Common myeloid progenitor, CD34-positive (primary cell): ENCODE data around the gene B3GALT4. TPM values are rescaled to one million over a fixed set of nuclear protein-coding genes. Genes with fewer than 3 reads are reported as not detected.

Source experiments
- CTCF ChIA-PET: fragments of 350-600 bp; sonication (Branson Sonifier 250); formaldehyde crosslinking; loops from one replicate; lab custom pipeline; 2021; ENCODE audit warnings: antibody characterized with exemption; lab: Charles Lee
- POLR2A ChIA-PET: fragments of 350-600 bp; sonication (Branson Sonifier 250); formaldehyde crosslinking; loops from one replicate; lab custom pipeline; 2021; ENCODE audit warnings: antibody characterized with exemption; lab: Charles Lee
- DNase-seq, 3 donors: peaks; one replicate each; pipeline versions ENCODE4 v3.0.0 to v3.0.0-alpha.2; 2013
- H3K27ac ChIP-seq, 2 experiments: 1 replicate in 1 of 2; 2 replicates in 1 of 2; pipeline ENCODE4 v1.7.0; 2013; ENCODE audit warnings: inconsistent platforms in 2 of 2, low read length in 2 of 2, mild to moderate bottlenecking in 2 of 2, low read depth in 1 of 2, moderate library complexity in 1 of 2; ENCODE audit not compliant: severe bottlenecking in 2 of 2, insufficient read depth in 1 of 2, poor library complexity in 1 of 2
- H3K27me3 ChIP-seq, 5 experiments: replicated peaks in 2 of 5; 1 replicate in 3 of 5; 2 replicates in 2 of 5; pipeline versions ENCODE4 v1.6.1 to v1.7.0; 2013; ENCODE audit warnings: low read length in 4 of 5, mild to moderate bottlenecking in 2 of 5, moderate library complexity in 2 of 5, inconsistent platforms in 1 of 5; ENCODE audit not compliant: insufficient read depth in 5 of 5, control insufficient read depth in 4 of 5
- H3K36me3 ChIP-seq, 4 experiments: 1 replicate in 2 of 4; 2 replicates in 2 of 4; pipeline versions ENCODE4 v1.6.1 to v1.7.0; 2013; ENCODE audit warnings: low read length in 3 of 4, control low read depth in 1 of 4, mild to moderate bottlenecking in 1 of 4; ENCODE audit not compliant: control insufficient read depth in 4 of 4, insufficient read depth in 4 of 4
- H3K4me1 ChIP-seq, 4 experiments: 1 replicate in 3 of 4; 2 replicates in 1 of 4; pipeline versions ENCODE4 v1.6.1 to v1.7.1; 2013; ENCODE audit warnings: low read length in 3 of 4, mild to moderate bottlenecking in 3 of 4, control low read depth in 1 of 4, inconsistent platforms in 1 of 4, moderate library complexity in 1 of 4; ENCODE audit not compliant: control insufficient read depth in 4 of 4, insufficient read depth in 4 of 4; ENCODE audit errors: control extremely low read depth in 1 of 4
- H3K4me3 ChIP-seq, 7 experiments: 1 replicate in 4 of 7; 2 replicates in 3 of 7; pipeline versions ENCODE4 v1.5.1 to v1.7.0; 2013; ENCODE audit warnings: mild to moderate bottlenecking in 7 of 7, low read length in 6 of 7, moderate library complexity in 6 of 7, inconsistent platforms in 2 of 7, low read depth in 2 of 7, control low read depth in 1 of 7; ENCODE audit not compliant: insufficient read depth in 4 of 7, control insufficient read depth in 1 of 7; ENCODE audit errors: extremely low read depth in 1 of 7
- H3K9me3 ChIP-seq, 5 experiments: 1 replicate in 4 of 5; 2 replicates in 1 of 5; pipeline versions ENCODE4 v1.6.1 to v1.7.1; 2013; ENCODE audit warnings: low read length in 4 of 5, mild to moderate bottlenecking in 2 of 5, inconsistent platforms in 1 of 5, low read depth in 1 of 5, moderate library complexity in 1 of 5; ENCODE audit not compliant: control insufficient read depth in 4 of 5, insufficient read depth in 2 of 5; ENCODE audit errors: control extremely low read depth in 1 of 5
- WGBS: methylation state at CpG from one replicate; pipeline ENCODE4 v1.1.5; 2013; ENCODE audit not compliant: insufficient coverage; 5-methylcytosine and 5-hydroxymethylcytosine counted together
- polyA plus RNA-seq: library from polyadenylated mRNA; unstranded; fragments of 120-200 nt; gene quantifications from one replicate; pipeline ENCODE4 v1.2.1, GENCODE V29; 2013

Gene B3GALT4, protein sequence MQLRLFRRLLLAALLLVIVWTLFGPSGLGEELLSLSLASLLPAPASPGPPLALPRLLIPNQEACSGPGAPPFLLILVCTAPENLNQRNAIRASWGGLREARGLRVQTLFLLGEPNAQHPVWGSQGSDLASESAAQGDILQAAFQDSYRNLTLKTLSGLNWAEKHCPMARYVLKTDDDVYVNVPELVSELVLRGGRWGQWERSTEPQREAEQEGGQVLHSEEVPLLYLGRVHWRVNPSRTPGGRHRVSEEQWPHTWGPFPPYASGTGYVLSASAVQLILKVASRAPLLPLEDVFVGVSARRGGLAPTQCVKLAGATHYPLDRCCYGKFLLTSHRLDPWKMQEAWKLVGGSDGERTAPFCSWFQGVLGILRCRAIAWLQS
- polyA plus RNA-seq: 5.4 TPM

DNA sequence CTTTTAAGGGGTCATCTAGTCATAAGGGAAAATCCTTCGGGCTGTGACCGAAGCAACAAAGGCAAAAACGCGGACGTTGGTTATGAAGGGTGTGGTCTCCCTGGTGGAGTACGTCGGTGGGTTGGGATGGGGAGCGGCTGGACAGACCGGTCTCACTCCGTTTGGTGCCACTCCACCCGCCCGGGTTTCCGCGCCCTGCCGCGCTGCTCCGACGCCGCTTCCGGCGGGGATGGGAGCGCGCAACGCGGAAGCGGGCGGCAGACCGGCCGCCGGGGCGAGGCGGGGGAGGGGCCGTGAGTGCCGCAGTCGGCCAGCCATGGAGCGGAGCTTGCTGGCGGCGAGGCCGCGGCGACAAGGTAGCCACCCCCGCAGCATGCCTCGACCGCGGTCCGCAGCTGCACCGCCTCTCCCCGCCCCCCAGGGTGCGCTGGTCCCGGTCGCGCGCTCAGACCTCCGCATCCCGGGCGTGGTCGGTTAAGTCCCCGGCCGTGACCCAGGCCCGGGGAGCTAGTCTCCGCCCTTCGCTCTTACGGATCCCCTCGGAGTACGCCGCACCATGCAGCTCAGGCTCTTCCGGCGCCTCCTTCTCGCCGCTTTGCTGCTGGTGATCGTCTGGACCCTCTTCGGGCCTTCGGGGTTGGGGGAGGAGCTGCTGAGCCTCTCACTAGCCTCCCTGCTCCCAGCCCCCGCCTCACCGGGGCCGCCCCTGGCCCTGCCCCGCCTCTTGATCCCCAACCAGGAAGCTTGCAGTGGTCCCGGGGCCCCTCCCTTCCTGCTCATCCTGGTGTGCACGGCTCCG, at the start of gene B3GALT4:
TSS of gene B3GALT4 (plus strand) at position 260 of the 799 bp plus-strand sequence. CDS start at position 557, 297 bp downstream.
- Histone ChIP-seq H3K4me3 (peak within 1 kb of the TSS; percentile 59 to 88 (median 72)), H3K27ac (peak within 1 kb of the TSS; percentile 50 to 77), H3K36me3 (peaks cover 3 to 84% (median 48%) of the 10 kb centered on the region in 4 experiments), H3K4me1 (peaks cover 7 to 73% (median 63%) of the 10 kb centered on the region in 4 experiments), H3K9me3 (no peaks in the 10 kb centered on the region), H3K27me3 (no peaks in the 10 kb centered on the region)
- ChIA-PET POLR2A (interaction anchor here (0.9 to 2.6 kb wide), 6 partner anchors 12 to 126 kb away, joined by 3 to 14 read pairs (median 4); partner anchors contain the start of genes PFDN6, TAPBP and WDR46), CTCF (interaction anchor here (0.6 to 9.7 kb wide), 21 partner anchors 10 to 342 kb away, joined by 3 to 96 read pairs (median 3); partner anchors contain the start of genes CUTA, PFDN6, RGL2 and TAPBP)
- 0% methylated on average over 75 of the region's 80 CpGs for WGBS
- peak; percentile 72 to 84 (median 81) for DNase-seq

DNA sequence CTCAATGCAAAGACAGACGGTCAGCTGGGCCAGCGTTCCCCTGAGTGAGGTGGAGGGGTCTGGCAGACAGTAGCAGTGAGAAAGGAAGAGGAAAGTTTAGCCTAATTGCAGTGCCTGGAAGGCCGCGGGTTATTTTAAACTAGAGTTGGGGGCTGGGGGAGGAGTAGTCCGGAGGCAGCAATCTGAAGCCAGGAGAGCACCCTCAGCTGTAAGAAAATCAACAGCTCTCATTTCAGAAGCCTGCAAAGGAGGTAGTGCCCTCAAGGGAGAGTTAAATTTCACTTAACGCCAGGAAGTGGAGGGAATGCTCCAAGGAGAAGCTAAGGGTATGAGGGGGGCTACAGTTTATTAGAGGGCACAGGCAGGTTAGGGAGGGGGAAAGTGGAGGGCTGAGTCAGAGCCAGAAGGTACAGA, 41.7 kb upstream of the B3GALT4 start:
- 81% methylated on average over 2 of the region's 6 CpGs for WGBS
- Histone ChIP-seq H3K9me3 (no peaks in the 10 kb centered on the region), H3K27ac (no peak overlapping the region), H3K4me1 (no peaks in the 10 kb centered on the region), H3K4me3 (no peak overlapping the region), H3K27me3 (peaks cover 0 to 7% (median 0%) of the 10 kb centered on the region in 5 experiments), H3K36me3 (no peaks in the 10 kb centered on the region)
- CTCF ChIA-PET: interaction anchor here (0.6 to 2.1 kb wide), 5 partner anchors 10 to 44 kb away, joined by 3 to 10 read pairs (median 4); partner anchors contain the start of gene RING1
- POLR2A ChIA-PET: no interaction called here
- no peak for DNase-seq

DNA sequence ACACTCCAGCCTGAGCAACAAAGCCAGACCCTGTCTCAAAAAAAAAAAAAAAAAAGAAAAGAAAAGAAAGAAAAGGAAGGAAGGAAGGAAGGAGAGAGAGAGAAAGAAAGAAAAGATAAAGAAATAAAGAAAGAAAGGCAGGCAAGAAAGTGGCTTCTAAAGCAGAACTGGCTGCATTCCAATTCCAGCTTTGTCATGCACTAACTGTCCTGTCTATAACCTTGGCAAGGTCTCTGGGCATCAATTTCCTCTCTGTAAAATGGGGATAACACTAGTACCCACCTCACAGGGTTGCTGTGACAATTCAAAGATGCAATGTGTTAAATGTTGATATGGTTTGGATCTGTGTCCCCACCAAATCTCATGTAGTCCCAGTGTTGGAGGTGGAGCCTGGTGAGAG, 40.6 kb upstream of the B3GALT4 start:
- no peak overlapping the region for H3K4me3 ChIP-seq
- CTCF ChIA-PET: interaction anchor here (1.0 to 2.1 kb wide), 4 partner anchors 12 to 38 kb away, joined by 3 to 10 read pairs (median 4); partner anchors contain the start of gene RING1
- no peaks in the 10 kb centered on the region for H3K4me1 ChIP-seq
- no peaks in the 10 kb centered on the region for H3K9me3 ChIP-seq
- DNase-seq: no peak
- no peaks in the 10 kb centered on the region for H3K36me3 ChIP-seq
- H3K27me3 ChIP-seq: peaks cover 0 to 7% (median 0%) of the 10 kb centered on the region in 5 experiments
- POLR2A ChIA-PET: no interaction called here
- no peak overlapping the region for H3K27ac ChIP-seq

DNA sequence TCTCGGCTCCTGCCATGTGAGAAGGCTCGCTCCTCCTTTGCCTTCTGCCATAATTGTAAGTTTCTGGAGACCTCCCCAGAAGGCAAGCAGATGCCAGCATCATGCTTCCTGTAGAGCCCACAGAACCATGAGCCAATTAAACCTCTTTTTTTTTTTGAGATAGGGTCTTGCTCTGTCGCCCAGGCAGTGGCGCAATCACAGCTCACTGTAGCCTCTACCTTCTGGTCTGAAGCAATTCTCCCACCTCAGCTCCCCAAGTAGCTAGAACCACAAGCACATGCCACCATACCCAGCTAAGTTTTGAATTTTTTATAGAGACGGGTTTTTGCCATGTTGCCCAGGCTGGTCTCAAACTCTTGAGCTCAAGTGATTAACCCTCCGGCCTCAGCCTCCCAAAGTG, 40.1 kb upstream of the B3GALT4 start:
- POLR2A ChIA-PET: no interaction called here
- no peak for DNase-seq
- peaks cover 0 to 7% (median 0%) of the 10 kb centered on the region in 5 experiments for H3K27me3 ChIP-seq

DNA sequence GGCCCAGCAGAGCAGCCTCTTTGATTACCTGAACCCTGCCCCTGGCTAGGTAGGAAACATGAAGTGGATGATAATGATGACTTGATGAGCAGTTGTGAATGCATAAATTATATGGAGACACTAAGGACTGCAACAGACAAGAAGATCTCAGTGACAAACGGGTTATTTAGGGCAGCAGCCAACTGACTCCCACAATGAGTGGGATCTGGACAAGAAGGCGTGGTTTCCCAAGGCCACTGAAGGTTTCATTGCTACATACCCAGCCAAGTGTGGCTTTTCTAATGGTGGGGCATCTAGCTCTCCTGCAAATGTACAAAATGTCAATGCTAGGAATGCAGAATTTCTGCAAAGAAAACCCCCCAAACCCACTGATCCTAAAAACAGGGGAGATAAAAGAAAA, 39.2 kb upstream of the B3GALT4 start:
- peaks cover 0 to 1% (median 0%) of the 10 kb centered on the region in 4 experiments for H3K4me1 ChIP-seq
- no peaks in the 10 kb centered on the region for H3K9me3 ChIP-seq
- no peak for DNase-seq
- H3K27ac ChIP-seq: no peak overlapping the region
- peaks cover 0 to 7% (median 0%) of the 10 kb centered on the region in 5 experiments for H3K27me3 ChIP-seq
- ChIA-PET CTCF (interaction anchor here (1.1 to 3.0 kb wide), 5 partner anchors 9 to 119 kb away, joined by 3 to 15 read pairs (median 5); no protein-coding TSS in a partner anchor), POLR2A (no interaction called here)
- H3K4me3 ChIP-seq: no peak overlapping the region
- WGBS: 88% methylated on average over 1 of the region's 2 CpGs
- H3K36me3 ChIP-seq: no peaks in the 10 kb centered on the region

More for the DNA sequence above, 40.1 kb upstream of the B3GALT4 start:
- 98% methylated on average over 5 of the region's 6 CpGs for WGBS
- Histone ChIP-seq H3K36me3 (no peaks in the 10 kb centered on the region), H3K4me3 (no peak overlapping the region), H3K9me3 (no peaks in the 10 kb centered on the region), H3K4me1 (peaks cover 0 to 1% (median 0%) of the 10 kb centered on the region in 4 experiments), H3K27ac (no peak overlapping the region)
- CTCF ChIA-PET: interaction anchor here (1.1 to 2.6 kb wide), 4 partner anchors 11 to 75 kb away, joined by 3 to 8 read pairs (median 4); partner anchors contain the start of gene RING1

DNA sequence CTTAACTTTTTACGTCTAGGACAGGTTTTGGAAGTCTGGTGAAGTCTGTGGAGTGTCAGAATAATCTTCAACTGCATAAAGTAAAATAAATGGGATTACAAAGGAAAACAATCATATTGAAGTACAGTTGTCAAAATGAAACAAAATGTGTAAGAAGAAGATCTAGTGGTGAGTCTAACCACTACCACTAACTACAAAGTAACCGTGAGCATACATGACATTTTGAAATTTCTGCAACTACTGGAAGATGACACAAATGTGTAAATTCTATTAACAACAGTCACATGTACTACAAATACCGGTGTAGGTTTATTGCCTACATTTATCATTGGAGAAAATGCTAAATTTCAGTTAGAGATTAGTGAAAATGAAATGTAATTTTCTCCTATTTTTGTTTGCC, 35.0 kb upstream of the B3GALT4 start:
- H3K4me3 ChIP-seq: no peak overlapping the region
- H3K27ac ChIP-seq: no peak overlapping the region
- H3K36me3 ChIP-seq: no peaks in the 10 kb centered on the region
- WGBS: no CpG with 5 or more reads among the region's 3 CpGs
- H3K27me3 ChIP-seq: peaks cover 0 to 10% (median 0%) of the 10 kb centered on the region in 5 experiments
- H3K4me1 ChIP-seq: peaks cover 0 to 1% (median 0%) of the 10 kb centered on the region in 4 experiments
- peak in 1 of 3 donors; percentile 36 for DNase-seq
- ChIA-PET POLR2A (no interaction called here), CTCF (no interaction called here)
- no peaks in the 10 kb centered on the region for H3K9me3 ChIP-seq
